ENCODE data around the gene AIP. TPM values are rescaled to one million over a fixed set of nuclear protein-coding genes. Genes with fewer than 3 reads are reported as not detected.
"Not testable (repeated sequence)": the region's sequence is repeated elsewhere in the genome, so short reads cannot be mapped to it uniquely, and the experiment has no call there.

AIP gene
- total RNA-seq, 1 donor from 2014 or later = 23.5 TPM

DNA sequence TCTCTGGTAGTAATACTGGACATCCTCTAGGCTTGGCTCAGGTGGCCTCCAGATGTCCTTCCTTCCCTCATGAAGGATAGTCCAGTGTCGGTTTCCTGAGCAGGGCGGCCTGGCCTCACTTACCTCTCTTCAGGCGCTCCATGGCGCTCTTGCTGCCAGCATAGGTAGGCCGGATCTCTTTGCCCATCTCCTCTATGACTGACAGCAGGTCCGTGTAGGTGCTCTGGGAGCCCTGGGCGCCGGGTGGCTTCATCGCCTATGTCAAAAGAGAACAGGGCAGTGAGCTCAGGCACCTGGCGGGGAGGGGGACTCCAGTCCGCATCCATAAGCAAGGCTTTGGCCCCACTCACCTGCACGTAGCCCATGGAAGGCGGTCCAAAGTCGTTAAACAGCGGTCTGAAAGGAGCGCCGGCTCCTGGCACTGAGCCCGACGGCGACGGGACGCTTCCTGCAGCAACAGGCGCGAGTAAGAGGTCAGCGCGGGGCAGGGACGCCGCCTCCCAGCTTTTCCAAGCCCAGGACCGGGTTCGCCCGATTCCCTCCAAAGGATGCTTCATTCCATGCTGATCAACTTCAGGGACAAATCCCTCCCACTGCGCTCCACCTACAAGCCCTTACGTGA is 24.5 kb downstream of the AIP start:
- no peak for ATAC-seq

- peak; percentile 77 for ATAC-seq
Measured at GRCh38 chr11:67507864-67508485, 25.1 kb downstream of the AIP start, which contains the start of gene CDK2AP2. Gene CDK2AP2, minus strand, starts transcription at chr11:67508162. Its CDS starts 80 bp downstream, at chr11:67508082.

DNA sequence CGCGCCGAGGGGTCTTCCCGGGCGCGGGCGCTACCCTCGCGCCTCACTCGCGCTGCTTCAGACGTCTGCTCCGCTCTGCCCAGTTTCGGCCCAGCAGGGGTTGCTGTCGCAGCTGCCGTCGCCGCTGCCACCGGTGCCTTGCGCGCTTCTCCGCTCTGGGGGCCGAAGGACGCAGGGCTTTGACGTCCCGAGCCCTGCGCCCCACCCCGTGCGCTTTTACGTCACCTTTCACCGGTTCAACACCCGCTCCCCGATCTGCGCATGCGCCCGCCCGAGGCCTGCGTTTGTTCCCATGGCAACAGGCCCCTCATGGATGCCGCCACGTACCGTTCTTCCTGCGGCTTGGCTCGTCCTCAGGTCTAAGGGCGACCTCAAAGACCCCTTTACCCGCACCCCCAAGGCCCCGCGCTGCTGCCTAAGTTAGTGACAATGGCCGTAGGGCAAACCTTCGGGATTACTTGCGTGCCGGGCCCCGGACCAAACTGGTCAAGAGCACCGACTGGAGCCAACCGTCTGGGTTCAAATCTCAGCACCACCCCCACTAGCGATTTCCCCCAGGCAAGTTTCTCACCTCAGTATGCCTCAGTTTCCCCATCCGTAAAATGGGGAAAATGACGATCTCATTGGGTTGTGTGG is 25.8 kb downstream of the AIP start:
- ATAC-seq = peak; percentile 44

- ATAC-seq = no peak
Measured at GRCh38 chr11:67510023-67510345, 27.2 kb downstream of the AIP start.

GRCh38 chr11:67511558-67511957 is 28.7 kb downstream of the AIP start:
- ATAC-seq = not testable (repeated sequence)

GRCh38 chr11:67514116-67514515 is 31.3 kb downstream of the AIP start:
- ATAC-seq = no peak

DNA sequence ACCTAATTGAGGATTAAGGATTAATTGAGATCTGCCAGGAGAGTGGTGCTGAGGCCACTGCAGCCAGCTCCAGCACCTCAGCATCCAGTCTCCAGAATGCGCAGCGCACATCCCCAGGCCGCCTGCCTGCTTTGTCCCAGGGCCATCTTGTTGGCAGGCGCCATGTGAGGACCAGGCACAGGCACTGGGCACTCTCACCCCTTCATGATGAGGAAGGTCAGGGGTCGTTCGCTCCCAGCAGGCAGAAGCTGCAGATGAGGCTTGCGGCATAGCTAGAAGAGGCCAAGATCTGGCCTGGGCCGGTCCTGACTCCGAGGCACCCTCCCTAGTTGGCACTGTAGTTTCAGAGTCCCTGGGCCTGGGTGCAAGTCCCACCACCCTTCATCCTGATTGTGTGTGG is 34.0 kb downstream of the AIP start:
- no peak for ATAC-seq

- ATAC-seq = no peak
Measured at GRCh38 chr11:67517784-67518552, 35.1 kb downstream of the AIP start.

GRCh38 chr11:67519726-67520125 is 36.9 kb downstream of the AIP start:
- no peak for ATAC-seq

- ATAC-seq = no peak
Measured at GRCh38 chr11:67520856-67521824, 38.3 kb downstream of the AIP start.

GRCh38 chr11:67521924-67522323 is 39.1 kb downstream of the AIP start:
- no peak for ATAC-seq

DNA sequence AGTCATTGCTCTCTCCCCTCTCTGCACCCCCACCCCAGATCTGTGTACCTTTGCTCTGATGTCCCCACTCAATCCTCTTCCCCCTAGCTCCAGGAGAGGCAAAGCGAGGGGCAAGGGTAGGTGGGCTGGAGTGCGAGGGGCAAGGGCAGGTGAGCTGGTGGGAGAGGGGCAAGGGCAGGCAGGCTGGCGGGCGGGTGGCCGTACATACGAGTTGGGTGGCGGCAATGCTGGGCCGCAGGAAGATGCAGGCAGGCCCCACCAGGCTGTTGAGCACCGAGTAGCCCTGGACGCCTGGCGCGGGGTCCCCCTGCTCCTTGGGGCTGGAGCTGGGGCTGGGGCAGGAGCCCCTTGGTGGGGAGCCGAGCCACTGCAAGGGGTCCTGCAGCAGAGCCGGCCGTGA is 39.5 kb downstream of the AIP start:
- ATAC-seq = no peak

GRCh38 chr11:67522844-67523555 is 40.2 kb downstream of the AIP start, which contains the start of gene CABP2:
Gene CABP2, minus strand, starts transcription at chr11:67523446. Its CDS starts 120 bp downstream, at chr11:67523326.
- no peak for ATAC-seq

DNA sequence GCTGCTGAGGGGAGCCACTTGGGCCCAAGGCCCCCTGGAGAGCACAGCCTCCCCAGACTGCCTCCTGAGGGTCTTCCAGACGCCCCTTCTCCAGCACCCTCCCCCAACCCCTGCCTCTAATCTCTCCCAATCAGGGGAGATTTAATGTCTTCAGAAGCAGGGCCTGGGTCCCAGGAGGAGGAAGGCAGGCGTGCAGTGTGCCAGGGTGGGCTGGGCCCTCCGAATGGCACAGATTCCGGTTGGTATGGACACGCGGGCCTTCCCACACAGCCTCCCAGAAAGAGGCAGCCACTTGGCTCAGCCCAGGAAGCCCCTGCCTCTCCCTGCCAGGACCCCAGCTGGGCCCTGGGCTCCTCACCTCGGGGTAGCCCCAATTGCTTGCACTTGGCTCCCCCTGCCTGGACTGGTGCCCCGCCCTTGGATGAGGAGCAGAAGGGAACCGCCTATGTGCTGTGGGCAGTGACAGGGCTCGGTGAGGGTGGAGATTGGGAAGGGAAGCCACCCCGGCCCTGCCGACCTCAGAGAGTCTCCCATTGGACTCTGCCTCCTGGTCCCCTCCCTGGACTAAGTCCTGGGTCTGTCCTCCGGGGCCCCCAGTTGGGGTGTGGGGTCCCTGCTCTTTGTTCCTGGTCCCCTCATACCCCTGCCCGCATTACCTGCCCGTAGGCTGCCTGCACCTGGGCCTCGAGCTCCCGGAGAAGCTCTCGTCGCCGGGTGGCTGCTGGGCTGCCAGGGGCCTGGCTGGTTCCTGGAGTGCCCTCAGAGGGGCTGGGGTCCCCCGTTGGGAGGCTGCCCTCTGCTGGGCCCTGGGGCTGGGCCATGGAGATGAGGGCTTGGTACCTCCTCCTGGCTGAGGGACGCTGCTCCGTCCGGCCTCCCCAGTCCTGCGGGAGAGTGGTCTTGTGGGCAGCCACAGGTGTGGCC is 41.0 kb downstream of the AIP start:
- peak; percentile 26 for ATAC-seq

DNA sequence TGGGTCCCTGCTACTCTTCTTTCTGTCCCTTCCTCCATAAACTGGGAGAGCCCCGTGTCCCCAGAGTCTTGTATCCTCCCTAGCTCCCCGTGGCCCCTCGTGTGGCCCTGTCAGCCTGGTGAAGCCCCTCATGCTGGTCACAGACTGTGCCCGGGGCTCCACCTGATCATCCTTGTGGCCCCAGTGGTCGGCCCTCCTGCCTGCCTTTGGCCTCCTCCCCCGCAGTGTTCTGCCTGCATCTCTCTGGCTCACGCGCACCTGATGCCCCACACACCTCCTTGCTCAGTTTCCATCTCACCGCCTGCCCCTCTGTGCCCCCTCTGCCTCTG is 41.6 kb downstream of the AIP start:
- ATAC-seq = no peak

DNA sequence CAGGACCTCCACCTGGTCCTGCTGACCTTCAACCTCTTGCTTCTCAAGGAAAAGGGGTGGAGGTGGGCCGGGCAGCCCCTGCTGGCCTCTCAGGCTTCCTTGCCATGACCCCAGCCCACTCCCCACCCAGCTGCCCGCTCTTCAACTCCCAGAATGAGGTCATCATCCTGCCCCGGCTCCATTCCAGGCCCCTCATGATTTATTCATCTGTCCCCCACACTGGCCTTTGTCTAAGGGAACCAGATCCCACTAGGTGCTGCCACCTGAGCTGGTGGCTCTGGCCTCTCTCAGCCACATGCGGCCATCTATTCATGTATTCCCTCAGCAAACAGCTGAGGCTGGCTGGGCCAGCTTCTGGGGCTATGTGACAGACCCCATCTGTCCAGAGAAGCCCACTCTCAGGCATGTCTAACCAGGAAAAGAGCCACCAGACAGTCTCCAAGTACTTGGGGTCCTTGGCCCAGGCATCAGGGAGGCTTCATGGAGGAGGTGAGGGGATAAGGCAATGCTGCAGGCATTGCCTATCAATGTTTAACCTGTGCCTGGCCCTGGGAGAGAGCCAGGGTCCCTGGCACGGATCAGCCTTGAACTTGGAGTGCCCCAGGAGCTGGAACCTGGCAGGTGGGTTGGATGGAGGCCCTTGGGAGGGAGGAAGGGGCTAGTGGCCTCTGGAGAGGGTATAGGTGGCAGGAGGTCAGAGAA is 42.6 kb downstream of the AIP start:
- ATAC-seq = no peak

GRCh38 chr11:67528376-67528775 is 45.5 kb downstream of the AIP start:
- ATAC-seq = no peak

- no peak for ATAC-seq
Measured at GRCh38 chr11:67530282-67530592, 47.4 kb downstream of the AIP start.

DNA sequence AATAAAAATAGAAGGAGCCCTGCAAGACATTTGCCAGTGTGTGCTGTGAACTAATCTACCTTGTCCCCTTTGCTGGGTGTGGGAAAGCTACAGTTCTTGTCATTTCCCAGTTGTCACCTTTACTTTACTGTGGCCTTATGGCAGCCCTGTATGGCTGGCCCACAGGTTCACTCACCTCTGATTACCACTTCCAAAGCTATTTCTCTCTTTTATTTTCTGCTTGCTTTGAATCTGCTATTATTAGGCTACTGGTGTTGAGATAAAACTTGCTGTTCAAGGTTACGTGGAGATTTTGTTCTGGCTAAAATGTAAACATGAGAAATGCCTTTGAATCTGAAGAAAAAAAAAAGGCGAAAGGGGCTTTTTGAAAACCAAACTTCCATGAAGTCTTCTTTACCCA is 50.1 kb downstream of the AIP start:
- no peak for ATAC-seq
